ENCODE data around the gene AFP. TPM values are rescaled to one million over a fixed set of nuclear protein-coding genes. Genes with fewer than 3 reads are reported as not detected.

The AFP gene
- total and polyA plus RNA-seq, 2 donors from 2014 or later = 11.6 TPM; not detected in 1

GRCh38 chr4:73417973-73418372 is 18.0 kb upstream of the AFP start:
- FAIRE-seq (no peak), DNase-seq (peak in 2 of 5 donors; percentile 4 to 32)
- no peaks in the 10 kb centered on the region for H3K4me1 ChIP-seq (ENCODE audit: control insufficient read depth in 2 of 3, insufficient read depth in 2 of 3, low read depth in 1 of 3, low read length in 3 of 3)
- no peak overlapping the region for H3K27ac ChIP-seq (ENCODE audit: low read depth in 2 of 2, low read length in 2 of 2)
- no peaks in the 10 kb centered on the region for H3K36me3 ChIP-seq (ENCODE audit: control insufficient read depth in 2 of 3, insufficient read depth in 3 of 3, low read length in 3 of 3)
- no peaks in the 10 kb centered on the region for H3K27me3 ChIP-seq (ENCODE audit: control insufficient read depth, insufficient read depth, low read length)
- TF ChIP-seq, protein P1, sequence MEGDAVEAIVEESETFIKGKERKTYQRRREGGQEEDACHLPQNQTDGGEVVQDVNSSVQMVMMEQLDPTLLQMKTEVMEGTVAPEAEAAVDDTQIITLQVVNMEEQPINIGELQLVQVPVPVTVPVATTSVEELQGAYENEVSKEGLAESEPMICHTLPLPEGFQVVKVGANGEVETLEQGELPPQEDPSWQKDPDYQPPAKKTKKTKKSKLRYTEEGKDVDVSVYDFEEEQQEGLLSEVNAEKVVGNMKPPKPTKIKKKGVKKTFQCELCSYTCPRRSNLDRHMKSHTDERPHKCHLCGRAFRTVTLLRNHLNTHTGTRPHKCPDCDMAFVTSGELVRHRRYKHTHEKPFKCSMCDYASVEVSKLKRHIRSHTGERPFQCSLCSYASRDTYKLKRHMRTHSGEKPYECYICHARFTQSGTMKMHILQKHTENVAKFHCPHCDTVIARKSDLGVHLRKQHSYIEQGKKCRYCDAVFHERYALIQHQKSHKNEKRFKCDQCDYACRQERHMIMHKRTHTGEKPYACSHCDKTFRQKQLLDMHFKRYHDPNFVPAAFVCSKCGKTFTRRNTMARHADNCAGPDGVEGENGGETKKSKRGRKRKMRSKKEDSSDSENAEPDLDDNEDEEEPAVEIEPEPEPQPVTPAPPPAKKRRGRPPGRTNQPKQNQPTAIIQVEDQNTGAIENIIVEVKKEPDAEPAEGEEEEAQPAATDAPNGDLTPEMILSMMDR (IDR thresholded peaks at IDR 0.05; ENCODE audit: borderline replicate concordance, extremely low read depth, insufficient read depth) = no peak
- intact Hi-C loops (cut with DNase I) = no loop called here
- no peak overlapping the region for H3K4me3 ChIP-seq (ENCODE audit: low read length in 3 of 3)
- no peak overlapping the region for H3K9ac ChIP-seq (ENCODE audit: low read length in 3 of 3)
- H3K9me3 ChIP-seq (ENCODE audit: control insufficient read depth in 2 of 3, insufficient read depth in 1 of 3, low read length in 3 of 3) = no peaks in the 10 kb centered on the region

DNA sequence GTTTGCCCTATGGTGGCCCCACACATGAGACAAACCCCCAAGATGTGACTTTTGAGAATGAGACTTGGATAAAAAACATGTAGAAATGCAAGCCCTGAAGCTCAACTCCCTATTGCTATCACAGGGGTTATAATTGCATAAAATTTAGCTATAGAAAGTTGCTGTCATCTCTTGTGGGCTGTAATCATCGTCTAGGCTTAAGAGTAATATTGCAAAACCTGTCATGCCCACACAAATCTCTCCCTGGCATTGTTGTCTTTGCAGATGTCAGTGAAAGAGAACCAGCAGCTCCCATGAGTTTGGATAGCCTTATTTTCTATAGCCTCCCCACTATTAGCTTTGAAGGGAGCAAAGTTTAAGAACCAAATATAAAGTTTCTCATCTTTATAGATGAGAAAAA is 17.3 kb upstream of the AFP start:
- Histone ChIP-seq H3K4me1 (ENCODE audit: control insufficient read depth in 2 of 3, insufficient read depth in 2 of 3, low read depth in 1 of 3, low read length in 3 of 3) (no peaks in the 10 kb centered on the region), H3K9me3 (ENCODE audit: control insufficient read depth in 2 of 3, insufficient read depth in 1 of 3, low read length in 3 of 3) (no peaks in the 10 kb centered on the region), H3K9ac (ENCODE audit: low read length in 3 of 3) (no peak overlapping the region), H3K27me3 (ENCODE audit: control insufficient read depth, insufficient read depth, low read length) (no peaks in the 10 kb centered on the region), H3K4me3 (ENCODE audit: low read length in 3 of 3) (no peak overlapping the region), H3K36me3 (ENCODE audit: control insufficient read depth in 2 of 3, insufficient read depth in 3 of 3, low read length in 3 of 3) (no peaks in the 10 kb centered on the region), H3K27ac (ENCODE audit: low read depth in 2 of 2, low read length in 2 of 2) (no peak overlapping the region)
- intact Hi-C loops (cut with DNase I) = no loop called here
- TF ChIP-seq, protein P1 (IDR thresholded peaks at IDR 0.05; ENCODE audit: borderline replicate concordance, extremely low read depth, insufficient read depth) = no peak
- FAIRE-seq (no peak), DNase-seq (no peak)

GRCh38 chr4:73419106-73420038 is 16.6 kb upstream of the AFP start:
- Histone ChIP-seq H3K9me3 (ENCODE audit: control insufficient read depth in 2 of 3, insufficient read depth in 1 of 3, low read length in 3 of 3) (no peaks in the 10 kb centered on the region), H3K27me3 (ENCODE audit: control insufficient read depth, insufficient read depth, low read length) (no peaks in the 10 kb centered on the region), H3K4me1 (ENCODE audit: control insufficient read depth in 2 of 3, insufficient read depth in 2 of 3, low read depth in 1 of 3, low read length in 3 of 3) (no peaks in the 10 kb centered on the region), H3K27ac (ENCODE audit: low read depth in 2 of 2, low read length in 2 of 2) (no peak overlapping the region), H3K4me3 (ENCODE audit: low read length in 3 of 3) (no peak overlapping the region), H3K36me3 (ENCODE audit: control insufficient read depth in 2 of 3, insufficient read depth in 3 of 3, low read length in 3 of 3) (no peaks in the 10 kb centered on the region), H3K9ac (ENCODE audit: low read length in 3 of 3) (no peak overlapping the region)
- no peak for DNase-seq
- TF ChIP-seq, protein P1 (IDR thresholded peaks at IDR 0.05; ENCODE audit: borderline replicate concordance, extremely low read depth, insufficient read depth) = no peak
- no peak for FAIRE-seq
- intact Hi-C loops (cut with DNase I) = no loop called here

All from kidney (tissue), 14 donors.